ENCODE results near the gene RGS17.

The RGS17 gene, protein sequence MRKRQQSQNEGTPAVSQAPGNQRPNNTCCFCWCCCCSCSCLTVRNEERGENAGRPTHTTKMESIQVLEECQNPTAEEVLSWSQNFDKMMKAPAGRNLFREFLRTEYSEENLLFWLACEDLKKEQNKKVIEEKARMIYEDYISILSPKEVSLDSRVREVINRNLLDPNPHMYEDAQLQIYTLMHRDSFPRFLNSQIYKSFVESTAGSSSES

DNA sequence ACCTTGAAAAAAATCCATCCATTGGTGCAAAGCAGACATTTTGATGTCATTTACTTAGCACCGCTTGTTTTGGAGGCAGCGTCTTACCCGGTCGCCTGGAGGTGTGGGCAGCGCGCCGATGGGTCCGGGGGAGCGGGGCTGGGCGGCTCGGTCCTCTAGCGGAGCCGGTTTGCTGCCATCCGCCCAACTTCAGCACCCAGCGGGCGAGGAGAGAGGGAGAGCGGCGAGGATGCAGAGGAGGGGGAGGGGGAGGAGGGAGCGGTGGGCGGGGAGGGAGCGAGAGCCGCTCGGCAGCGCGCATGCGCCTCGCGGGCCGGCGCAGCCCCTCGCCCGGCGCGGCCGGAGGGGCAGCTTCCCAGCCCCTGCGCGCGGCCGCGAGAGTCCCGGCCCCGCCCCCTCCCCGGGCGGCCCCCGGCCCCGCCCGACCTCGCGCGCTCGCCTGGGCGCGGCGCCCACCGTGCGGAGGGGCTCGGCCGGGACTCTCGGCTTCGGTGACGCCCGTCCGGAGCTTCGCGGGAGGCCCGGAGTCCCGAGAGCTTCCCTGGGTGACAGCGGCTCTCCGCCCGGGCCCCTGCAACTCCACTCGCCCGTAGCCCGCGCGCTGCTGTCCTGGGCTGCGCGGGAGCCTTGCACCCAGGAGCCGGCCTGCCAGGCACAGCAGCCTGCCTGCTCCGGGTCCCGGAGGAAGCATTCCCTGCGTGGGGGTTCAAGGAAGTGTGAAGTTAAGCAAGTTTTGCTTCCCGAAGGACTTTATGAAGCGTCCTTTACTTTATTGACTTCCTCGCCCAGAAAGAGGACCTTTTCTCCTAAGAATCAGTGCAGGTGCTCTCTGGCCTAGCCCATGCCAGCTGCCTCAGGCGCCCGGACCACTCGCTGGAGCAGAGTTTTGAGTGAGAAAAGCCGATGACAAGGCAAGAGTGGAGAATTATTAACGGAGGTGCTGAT is at the start of gene RGS17:
Gene RGS17, minus strand, starts transcription at position 246 of the 945 bp plus-strand sequence. CDS start 87,264 bp downstream, outside the sequence.
- Histone ChIP-seq H3K27me3 (peaks cover 15 to 22% (median 21%) of the 10 kb centered on the region in 11 experiments), H4K20me1 (no peaks in the 10 kb centered on the region), H3K27ac (peak within 1 kb of the TSS in 10 of 11 experiments; percentile 37 to 60 (median 48); a peak in 18 of 22 replicates), H3K36me3 (no peaks in the 10 kb centered on the region), H3K9me3 (replicated peaks in 1 of 11) (peaks cover 0 to 8% (median 0%) of the 10 kb centered on the region in 11 experiments; a peak in 2 of 22 replicates), H3K4me3 (peak within 1 kb of the TSS; percentile 78 to 91 (median 84)), H3K9ac (peak within 1 kb of the TSS; percentile 65 to 80 (median 76)), H3K4me2 (peak within 1 kb of the TSS; percentile 91 to 100 (median 99)), H3K4me1 (peaks cover 10 to 22% (median 18%) of the 10 kb centered on the region in 10 experiments)
- TF ChIP-seq Cebpa-rat (IDR thresholded peaks at IDR 0.05): no peak

DNA sequence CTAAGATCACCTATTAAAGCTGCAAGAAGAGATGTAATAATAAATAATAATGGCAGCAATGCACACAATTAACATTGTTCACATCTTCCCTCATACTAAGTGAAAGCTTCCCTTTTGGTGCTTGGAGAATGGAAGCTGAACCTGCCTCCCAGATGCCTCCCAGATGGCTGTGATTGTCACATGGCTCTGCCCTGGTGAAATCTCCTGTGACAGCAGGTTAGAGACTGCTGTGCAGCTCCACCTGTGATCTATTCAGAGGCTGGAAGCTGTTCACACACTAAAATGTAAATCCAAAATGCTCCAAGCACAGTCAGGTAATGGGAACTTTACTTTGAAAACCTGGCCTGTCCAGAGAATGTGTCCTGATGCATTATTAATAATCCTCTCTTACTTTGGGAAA is 41.7 kb upstream of the RGS17 start:
- Histone ChIP-seq H3K4me2 (no peak overlapping the region), H3K36me3 (no peaks in the 10 kb centered on the region), H4K20me1 (no peaks in the 10 kb centered on the region), H3K9ac (no peak overlapping the region), H3K9me3 (replicated peaks in 1 of 11) (no peaks in the 10 kb centered on the region), H3K4me1 (no peaks in the 10 kb centered on the region; a peak in 2 of 20 replicates), H3K27me3 (no peaks in the 10 kb centered on the region), H3K27ac (no peak overlapping the region), H3K4me3 (no peak overlapping the region)
- no peak for TF ChIP-seq Cebpa-rat (IDR thresholded peaks at IDR 0.05)

DNA sequence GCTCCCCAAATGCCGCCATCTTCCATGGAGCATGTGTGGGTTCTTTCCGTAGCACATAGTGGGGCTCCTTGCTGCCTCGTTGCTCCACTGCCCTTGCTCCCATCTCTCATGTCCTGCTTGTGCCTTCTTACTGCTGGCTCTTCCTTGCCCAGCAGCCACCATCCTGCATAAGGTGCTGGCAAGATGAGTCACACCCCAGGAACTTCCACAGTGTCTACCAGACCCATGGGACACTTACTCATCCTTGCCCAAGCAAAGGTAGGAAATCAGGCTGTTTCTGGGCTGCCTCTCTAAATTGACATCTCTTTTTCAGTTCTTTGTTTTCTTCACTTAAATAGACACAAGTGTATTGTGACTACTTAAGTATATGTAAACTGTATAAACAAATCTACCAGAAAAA is 39.4 kb upstream of the RGS17 start:
- Histone ChIP-seq H3K36me3 (no peaks in the 10 kb centered on the region), H3K9ac (no peak overlapping the region), H3K27ac (no peak overlapping the region), H4K20me1 (no peaks in the 10 kb centered on the region), H3K27me3 (no peaks in the 10 kb centered on the region), H3K4me3 (no peak overlapping the region), H3K4me1 (peaks cover 0 to 11% (median 0%) of the 10 kb centered on the region in 10 experiments; a peak in 7 of 20 replicates), H3K4me2 (0 out of 22 replicates have a peak overlapping the region, but pooled peaks of 1 of the 11 experiments have one; percentile 4), H3K9me3 (replicated peaks in 1 of 11) (no peaks in the 10 kb centered on the region)
- no peak for TF ChIP-seq Cebpa-rat (IDR thresholded peaks at IDR 0.05)

DNA sequence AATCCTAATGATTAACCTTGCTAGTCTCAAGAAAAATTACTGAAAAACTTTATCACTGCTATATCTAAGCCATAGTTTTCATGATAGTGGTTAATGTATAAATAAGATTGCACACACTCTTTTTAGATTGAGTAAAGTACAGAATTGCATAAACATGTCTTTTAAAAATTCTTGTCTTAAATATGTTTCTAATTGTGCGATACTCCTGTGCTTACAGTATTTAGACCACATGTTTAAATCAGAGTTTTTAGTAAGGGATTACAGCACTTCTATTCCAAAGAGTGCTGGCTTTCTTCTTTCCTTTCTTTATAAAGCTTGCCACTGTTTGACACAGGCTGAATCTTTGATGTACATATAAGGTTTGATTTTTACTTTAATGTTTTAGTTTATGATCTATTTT is 36.8 kb upstream of the RGS17 start:
- Histone ChIP-seq H3K4me1 (peaks cover 0 to 11% (median 0%) of the 10 kb centered on the region in 10 experiments; a peak in 7 of 20 replicates), H3K9me3 (replicated peaks in 1 of 11) (no peaks in the 10 kb centered on the region), H3K9ac (no peak overlapping the region), H3K27ac (peak overlapping the region in 1 of 11 experiments; percentile 19; a peak in 1 of 22 replicates), H3K36me3 (no peaks in the 10 kb centered on the region), H3K27me3 (no peaks in the 10 kb centered on the region), H3K4me3 (no peak overlapping the region), H3K4me2 (no peak overlapping the region), H4K20me1 (no peaks in the 10 kb centered on the region)
- no peak for TF ChIP-seq Cebpa-rat (IDR thresholded peaks at IDR 0.05)

DNA sequence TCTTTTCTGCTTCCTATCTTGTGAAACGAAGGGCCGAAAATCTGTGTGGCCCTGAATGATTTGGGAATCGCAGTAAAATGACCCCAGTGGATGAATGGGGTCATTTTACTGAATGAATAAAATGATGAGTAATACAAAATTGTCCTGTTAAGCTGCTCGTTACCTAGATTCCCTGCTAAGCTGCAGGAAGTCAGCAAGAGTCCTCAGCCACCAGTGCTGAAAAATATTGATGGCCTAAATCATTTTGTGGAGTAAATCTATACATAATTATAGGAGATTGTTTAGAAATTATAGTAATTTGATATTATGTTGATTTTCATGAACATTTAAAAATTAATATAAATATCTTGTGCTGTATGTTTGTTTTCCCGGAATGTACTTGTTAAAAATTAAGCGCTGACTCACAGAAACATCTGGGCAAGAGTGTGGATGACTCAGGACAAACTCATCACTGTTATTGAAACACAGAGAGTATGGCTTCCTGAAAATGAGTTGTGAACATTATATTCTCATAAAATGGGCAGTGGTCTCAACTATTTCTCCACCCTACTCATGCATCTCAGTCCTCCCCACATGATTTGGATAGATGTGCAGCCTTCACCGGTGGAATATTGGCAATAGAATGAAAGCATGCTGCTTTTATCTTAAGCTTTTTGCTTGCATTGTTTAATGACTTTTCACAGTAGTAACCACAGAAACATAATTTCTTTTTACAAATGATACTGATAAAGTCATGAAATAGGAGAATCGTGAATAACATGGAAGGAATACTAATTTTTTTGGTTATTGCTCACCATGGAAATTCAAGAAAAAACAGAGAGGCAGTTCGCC is 36.2 kb upstream of the RGS17 start:
- TF ChIP-seq Cebpa-rat (IDR thresholded peaks at IDR 0.05): no peak
- no peak overlapping the region for H3K4me3 ChIP-seq
- peaks cover 0 to 11% (median 0%) of the 10 kb centered on the region in 10 experiments; a peak in 7 of 20 replicates for H3K4me1 ChIP-seq
- H3K27me3 ChIP-seq: no peaks in the 10 kb centered on the region
- no peaks in the 10 kb centered on the region for H3K36me3 ChIP-seq
- peak overlapping the region in 1 of 11 experiments; percentile 19; a peak in 2 of 22 replicates for H3K27ac ChIP-seq
- no peaks in the 10 kb centered on the region for H3K9me3 ChIP-seq (replicated peaks in 1 of 11)
- H3K4me2 ChIP-seq: peak overlapping the region in 4 of 11 experiments; percentile 1 to 40 (median 20); a peak in 3 of 22 replicates
- H3K9ac ChIP-seq: no peak overlapping the region
- no peaks in the 10 kb centered on the region for H4K20me1 ChIP-seq

DNA sequence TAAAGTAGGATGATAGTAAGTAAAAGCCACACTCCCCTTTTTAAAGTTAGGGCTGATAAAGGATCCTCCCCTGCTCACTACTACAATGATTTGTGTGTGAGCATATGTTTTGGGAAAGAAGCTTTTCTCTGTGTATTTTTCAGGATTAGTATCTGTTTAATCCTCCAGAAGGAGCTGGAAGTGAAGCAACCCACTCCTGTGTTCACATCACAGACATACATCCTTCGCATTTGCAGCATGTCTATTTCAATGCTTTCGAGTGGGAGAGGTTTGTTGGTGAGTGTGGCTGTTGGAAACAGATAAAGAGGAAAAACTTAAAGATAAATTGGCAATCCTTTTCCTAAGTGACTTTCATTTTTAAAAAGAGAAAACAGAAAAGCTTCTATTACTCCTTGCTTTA is 31.6 kb upstream of the RGS17 start:
- no peak for TF ChIP-seq Cebpa-rat (IDR thresholded peaks at IDR 0.05)
- no peaks in the 10 kb centered on the region for H3K27me3 ChIP-seq
- peaks cover 0 to 11% (median 0%) of the 10 kb centered on the region in 10 experiments; a peak in 7 of 20 replicates for H3K4me1 ChIP-seq
- no peak overlapping the region for H3K4me3 ChIP-seq
- H3K27ac ChIP-seq: no peak overlapping the region
- no peak overlapping the region for H3K9ac ChIP-seq
- H3K9me3 ChIP-seq (replicated peaks in 1 of 11): 0 out of 22 replicates have a peak, but pooled peaks cover 0 to 10% (median 0%) of the 10 kb centered on the region in 11 experiments
- no peaks in the 10 kb centered on the region for H3K36me3 ChIP-seq
- no peaks in the 10 kb centered on the region for H4K20me1 ChIP-seq
- no peak overlapping the region for H3K4me2 ChIP-seq

DNA sequence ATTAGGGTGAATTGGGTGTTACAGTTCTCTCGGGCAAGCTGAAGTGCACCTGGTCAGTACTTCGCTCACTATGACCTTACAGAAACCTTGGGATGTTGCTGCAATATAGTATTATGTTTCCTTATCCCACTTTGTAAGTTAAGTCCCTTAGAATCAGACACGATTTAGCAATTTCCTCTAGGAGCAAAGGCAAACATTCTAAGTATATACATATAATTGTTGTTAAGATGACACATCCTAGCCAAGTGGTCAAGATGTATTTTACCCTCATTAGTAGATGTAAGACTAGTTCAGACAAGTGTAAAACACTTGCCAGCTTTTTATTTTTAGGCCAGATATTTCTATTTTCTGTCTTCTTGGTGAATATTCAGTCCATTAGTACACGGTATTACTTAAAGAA is 31.1 kb upstream of the RGS17 start:
- H3K4me3 ChIP-seq: no peak overlapping the region
- no peaks in the 10 kb centered on the region for H3K36me3 ChIP-seq
- no peak for TF ChIP-seq Cebpa-rat (IDR thresholded peaks at IDR 0.05)
- H3K4me1 ChIP-seq: peaks cover 0 to 6% (median 0%) of the 10 kb centered on the region in 10 experiments; a peak in 5 of 20 replicates
- no peak overlapping the region for H3K4me2 ChIP-seq
- no peaks in the 10 kb centered on the region for H4K20me1 ChIP-seq
- 0 out of 22 replicates have a peak, but pooled peaks cover 0 to 10% (median 0%) of the 10 kb centered on the region in 11 experiments for H3K9me3 ChIP-seq (replicated peaks in 1 of 11)
- H3K27me3 ChIP-seq: no peaks in the 10 kb centered on the region
- no peak overlapping the region for H3K9ac ChIP-seq
- no peak overlapping the region for H3K27ac ChIP-seq

DNA sequence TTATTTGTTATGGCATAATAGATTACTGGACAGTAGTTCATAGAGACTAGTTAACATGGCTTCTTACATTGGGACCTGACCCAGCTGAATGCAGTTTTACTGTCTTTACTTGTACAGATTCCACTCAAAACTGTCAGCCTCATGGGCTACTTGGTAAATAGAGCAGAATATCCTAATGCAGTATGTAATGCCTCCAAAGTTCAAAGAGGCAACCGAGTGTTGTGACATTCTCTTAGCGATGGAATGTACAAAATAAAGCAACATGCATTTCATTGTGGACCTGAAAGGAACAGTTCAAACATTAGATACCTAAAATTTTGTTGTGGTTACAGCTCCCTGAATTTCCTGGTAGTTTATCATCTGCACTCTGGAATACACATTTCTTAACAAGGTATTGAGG is 29.1 kb upstream of the RGS17 start:
- no peak for TF ChIP-seq Cebpa-rat (IDR thresholded peaks at IDR 0.05)
- Histone ChIP-seq H3K36me3 (no peaks in the 10 kb centered on the region), H3K27ac (no peak overlapping the region), H3K4me3 (no peak overlapping the region), H4K20me1 (no peaks in the 10 kb centered on the region), H3K4me2 (no peak overlapping the region), H3K9ac (no peak overlapping the region), H3K27me3 (no peaks in the 10 kb centered on the region), H3K9me3 (replicated peaks in 1 of 11) (0 out of 22 replicates have a peak, but pooled peaks cover 0 to 10% (median 0%) of the 10 kb centered on the region in 11 experiments), H3K4me1 (no peaks in the 10 kb centered on the region)
